GOT3 (cell line): ENCODE data around the gene TRDMT1.

Source experiments
- DNase-seq: peaks from one replicate; lab custom pipeline; 2025; ENCODE audit warnings: mixed read lengths; lab: John Stamatoyannopoulos, UW

The TRDMT1 gene

DNA sequence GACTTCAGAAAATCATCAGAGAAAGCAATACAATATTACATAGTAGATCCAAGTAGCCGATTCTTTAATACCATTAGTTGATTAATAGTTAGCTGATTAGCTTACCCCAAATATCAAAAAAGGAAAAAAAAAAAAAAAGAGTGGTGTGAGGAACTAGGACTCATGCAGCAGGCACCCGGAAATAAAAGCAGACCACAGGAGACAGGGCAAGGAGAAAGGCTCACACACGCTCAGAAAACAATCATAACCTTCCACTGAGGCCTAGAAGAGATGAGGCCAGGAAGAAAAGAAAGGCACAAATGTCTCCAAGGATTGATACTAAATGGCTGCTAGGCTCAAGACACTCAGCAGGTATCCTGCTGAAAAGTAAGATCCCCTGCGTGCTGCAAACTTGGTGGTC, 25.9 kb downstream of the TRDMT1 start:
- DNase-seq, result no peak

DNA sequence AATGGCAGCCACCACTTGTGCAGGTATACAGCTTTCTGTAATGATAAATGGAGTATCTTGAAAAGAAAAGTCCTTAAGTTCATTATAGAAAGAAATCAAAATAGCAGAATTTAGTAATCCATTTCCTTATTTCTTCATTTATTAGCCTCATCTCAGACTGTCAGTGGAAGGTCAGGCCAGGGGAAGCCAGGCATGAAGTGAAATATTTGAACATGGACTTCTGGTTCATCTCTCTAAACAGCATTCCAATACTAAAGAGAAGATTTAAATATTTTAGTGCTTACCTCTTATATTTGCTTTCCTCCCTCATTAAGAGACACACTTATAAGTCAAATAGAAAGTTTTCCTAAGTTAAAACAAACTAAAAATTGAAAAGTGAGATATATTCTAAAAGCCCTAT, 26.8 kb downstream of the TRDMT1 start:
- DNase-seq, result no peak

DNA sequence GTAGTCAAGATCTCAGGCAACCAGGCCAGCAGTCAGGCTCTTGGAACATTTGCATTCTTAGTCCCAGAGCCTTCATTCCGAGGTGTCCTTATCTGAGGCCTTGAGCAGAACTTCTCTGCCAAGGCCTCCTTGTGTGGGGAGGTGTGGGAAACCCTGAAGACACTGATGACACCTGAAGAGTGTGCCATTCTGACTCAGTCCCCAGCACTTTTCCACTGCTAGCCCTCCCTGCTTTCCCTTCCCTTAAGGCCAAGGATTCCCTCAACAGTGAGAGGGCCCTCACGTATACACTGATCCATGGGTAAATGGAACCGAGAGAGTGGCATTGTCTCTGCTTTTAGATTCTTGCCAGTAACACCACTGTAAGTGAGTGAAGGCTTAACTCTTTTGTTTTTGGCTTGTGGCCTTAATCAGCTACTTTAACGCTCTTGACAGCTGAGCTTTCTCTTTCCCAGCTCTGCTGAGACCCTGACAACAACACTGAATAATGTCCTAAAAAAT, 30.3 kb downstream of the TRDMT1 start:
- no peak for DNase-seq

DNA sequence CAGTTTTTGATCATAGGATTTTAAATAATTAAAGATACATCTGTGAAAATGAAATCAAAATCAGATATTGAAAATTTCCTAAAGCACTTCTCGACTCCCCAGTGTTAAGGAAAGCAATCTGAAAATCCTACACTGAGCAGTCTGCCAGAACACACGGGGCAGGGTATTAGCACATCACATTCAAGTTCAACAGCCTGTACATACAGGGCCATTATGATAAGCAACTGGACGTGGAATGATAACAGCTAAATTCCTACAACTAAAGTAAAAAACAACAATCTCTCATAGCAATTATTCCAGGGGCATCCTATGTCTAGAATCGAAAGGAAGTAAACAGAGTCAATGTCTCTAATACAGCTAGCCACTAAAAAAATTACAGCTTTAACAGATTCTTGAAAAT, 31.7 kb downstream of the TRDMT1 start:
- DNase-seq, result no peak

DNA sequence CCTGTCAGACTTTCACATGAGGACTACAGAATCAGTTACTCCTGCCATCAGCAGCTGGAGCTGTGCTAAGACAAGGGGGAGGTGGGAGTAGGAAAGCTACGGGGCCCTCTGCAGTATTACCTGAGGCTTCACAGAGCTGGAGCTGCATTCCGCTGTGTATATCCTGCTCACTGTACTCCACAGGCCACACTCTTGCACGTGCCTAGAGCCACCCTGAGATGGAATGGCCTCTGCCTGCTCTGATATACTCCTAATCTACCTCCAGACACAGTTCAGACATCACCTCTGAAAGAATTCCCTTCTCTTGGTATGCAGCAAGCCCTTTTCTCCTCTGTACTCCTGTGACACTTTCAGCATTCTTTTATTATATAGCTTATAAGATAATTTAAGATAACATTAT, 34.8 kb downstream of the TRDMT1 start:
- no peak for DNase-seq

DNA sequence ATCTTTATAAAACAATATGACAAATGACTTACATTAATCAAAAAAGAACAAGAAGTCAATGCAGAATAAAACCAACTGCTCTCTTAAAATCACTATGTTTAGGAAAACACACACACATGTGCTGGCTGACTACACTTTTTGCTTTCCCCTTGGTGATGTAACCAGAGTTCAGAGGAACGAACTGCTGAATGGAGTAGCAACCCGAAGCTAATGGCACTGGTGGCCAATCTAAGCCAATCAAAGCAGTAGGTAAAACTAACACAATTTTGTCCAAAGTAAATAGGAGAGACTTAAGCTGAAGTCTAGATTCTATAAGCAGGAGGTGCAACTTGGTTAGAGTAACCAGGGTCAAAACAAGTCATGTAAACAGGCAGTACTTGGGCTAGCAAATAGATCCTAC, 38.6 kb downstream of the TRDMT1 start:
- DNase-seq, result no peak

DNA sequence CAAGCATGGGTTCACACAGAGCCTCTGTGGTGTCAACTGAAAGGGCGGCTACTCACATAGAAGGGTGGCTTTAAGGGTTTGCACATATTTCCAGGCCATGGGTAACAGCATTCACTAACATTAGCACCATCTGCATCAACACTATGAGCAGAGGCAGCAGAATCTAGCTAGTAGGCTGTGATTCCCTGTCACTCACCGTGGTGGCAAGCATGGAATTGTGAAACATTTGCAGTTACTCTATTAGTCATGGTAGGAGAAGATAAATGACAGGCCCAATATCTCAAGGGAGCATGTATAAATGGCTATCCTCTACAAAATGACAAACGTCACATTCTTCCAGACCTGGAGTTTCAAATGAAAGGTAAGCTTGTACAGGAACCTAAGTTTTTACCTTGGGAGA, 39.7 kb downstream of the TRDMT1 start:
- DNase-seq, result no peak

DNA sequence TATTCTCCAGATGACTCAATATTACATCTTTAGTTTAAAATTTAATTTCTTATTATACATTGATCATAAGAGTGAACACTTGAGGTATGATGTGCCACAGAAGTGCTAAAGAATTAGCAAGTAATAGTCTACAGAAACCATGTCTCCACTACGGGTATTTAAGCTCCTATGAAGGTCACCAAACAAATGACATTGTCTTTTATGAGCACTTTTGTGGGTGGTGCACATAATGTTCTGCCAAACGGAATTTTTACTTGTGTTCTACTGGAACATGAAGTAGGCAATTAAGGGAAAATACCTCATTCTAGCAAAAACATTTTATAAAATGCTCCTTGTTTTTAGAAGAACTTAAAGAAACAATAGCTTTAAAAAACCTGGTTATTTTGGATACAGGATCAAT, 44.4 kb downstream of the TRDMT1 start:
- DNase-seq, result no peak

DNA sequence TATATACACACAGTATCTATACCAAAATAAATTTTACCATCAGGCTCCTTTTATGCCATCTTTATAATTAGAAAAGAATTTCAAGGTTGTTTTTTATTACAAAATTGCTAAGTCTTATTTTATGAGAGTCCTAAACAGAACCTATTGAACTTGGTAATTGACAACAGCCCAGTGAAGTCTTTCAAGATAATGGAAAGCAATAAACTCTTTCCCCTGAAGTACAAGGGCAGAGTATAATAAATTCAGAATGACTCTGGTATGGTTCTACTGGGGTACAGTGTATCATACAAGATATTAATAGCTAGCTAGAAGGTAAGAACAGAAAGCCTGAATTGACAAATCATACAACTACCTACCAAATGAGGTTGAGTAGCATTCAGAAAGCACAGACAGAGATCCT, 45.6 kb downstream of the TRDMT1 start:
- no peak for DNase-seq

DNA sequence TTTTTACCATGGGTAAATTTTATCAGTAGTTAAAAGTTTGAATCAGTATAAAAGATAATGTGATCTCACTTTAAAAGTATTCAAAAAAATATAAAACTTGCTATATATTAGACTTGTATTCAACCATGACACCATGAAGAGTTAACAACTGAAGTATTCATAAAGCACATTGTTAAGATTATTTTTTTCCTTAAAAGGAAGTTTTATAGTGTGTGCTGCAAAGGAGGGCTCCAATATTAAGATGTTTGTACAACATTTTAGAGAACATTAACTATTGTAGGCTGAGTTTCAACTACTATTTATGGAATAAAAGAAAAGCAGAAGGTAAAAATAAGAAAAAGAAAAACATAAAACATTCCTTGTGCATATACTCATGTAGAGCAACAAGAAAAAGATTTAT, 47.4 kb downstream of the TRDMT1 start:
- no peak for DNase-seq

DNA sequence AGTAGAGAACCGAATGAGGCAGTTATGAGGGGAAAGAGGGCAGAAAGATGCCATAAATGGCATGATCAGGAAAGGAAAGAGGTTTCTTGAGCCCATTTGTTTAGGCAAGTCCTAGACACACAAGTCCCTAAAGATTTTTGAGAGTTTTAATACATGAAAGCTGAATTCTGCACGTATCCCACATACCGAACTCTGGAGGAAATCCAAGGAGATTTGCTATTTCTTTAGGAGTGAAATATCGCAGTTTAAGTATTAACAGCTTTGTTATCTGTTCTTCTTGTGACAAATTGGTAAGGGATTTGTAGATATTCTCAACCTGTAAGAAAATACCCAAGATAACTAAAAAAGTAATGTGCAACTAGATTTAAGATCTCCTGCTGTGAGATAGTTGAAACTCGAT, 48.2 kb downstream of the TRDMT1 start:
- DNase-seq, result no peak

DNA sequence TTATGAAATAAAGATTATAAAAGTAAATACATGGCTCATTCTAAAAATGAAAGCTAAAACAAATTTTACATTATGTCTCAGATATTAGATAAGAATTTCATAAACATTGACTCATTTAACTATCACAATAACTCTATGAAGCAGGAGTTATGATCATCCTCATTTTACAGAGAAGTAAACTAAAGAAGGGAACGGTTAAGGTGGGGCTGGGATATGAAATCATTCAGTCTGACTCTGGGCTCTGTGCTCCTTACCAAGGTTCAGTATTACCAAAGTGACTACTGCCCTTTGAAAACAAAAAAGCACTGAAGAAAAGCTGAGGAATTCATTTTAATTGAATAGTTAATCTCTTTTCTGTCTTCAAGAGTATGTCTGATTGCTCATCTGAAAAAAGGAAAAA, 49.8 kb downstream of the TRDMT1 start:
- no peak for DNase-seq

DNA sequence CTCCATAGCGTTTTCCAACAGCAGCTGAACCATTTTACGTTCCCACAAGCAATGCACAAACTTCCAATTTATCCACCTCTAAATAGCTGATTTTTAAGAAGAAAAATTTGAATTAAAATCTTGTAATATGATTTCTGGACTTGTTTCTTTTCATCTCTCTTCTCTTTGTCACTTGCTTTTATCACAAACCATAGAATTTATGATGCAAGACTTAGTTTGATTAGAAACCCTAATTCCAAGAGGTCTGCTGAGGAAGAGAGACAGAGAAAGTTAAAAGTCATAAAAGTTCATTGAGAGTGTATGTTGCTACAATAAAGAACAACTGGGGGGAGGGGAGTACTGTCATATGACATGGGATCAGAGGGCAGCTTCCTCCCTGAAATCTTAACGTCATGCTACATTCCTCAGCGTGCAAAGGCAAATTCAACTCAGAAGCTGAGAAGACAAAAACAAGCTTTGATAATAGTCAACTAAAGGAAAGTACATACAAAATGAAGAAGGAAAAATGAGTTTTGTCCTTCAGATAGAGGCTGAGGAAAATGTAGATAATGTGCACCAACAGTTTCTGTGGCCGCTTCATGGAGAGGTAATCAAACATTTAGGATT, 53.5 kb downstream of the TRDMT1 start:
- DNase-seq, result no peak

DNA sequence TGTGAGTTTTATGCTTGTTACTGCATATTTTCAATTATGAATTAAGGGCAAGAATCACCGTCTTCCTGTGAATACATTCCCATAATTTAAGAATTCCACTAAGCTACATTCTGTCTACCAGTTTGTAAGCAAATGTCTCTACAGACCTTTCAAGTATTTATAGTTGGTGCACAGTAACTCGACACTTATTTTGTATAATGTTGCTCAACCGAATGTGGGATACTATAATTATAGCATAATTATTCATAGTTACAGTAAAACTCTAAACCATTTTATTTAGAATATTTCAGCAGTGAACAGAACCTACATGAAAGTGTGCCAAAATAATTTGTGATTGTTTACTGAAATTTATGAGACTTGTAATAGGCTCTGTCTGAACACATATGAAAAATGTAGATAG, 54.6 kb downstream of the TRDMT1 start:
- DNase-seq, result no peak

DNA sequence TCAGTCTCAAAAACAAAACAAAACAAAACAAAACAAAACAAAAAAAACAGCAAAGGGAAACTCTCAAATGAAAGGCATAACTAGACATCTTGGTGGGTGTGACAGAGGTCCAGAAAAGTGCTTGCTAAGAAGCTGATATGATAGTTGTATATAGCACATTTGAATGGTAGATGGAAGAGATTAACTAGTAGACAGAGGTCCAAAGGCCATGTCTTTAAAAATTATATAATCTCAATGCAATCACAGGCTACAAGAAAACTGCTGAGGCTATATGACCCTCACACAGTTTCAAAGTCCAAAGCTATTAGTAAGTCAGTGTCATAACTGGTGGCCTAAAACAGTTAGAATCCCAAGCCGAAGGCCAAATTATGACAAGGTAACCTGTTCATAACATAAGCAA, 56.2 kb downstream of the TRDMT1 start:
- DNase-seq, result no peak

DNA sequence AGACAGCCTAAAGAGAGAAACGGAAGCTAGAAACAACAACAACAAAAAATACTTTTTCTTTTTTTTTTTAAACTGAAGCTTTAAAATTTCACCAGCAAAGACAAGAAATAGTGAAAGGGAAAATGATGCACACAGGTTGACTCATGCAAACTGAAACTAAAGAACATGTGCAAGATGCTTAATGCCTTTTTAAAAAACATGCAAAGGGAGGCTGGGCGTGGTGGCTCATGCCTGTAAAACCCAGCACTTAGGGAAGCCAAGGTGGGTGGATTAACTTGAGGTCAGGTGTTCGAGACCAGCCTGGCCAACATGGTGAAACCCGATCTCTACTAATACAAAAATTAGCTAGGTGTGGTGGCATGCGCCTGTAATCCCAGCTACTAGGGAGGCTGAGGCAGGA, 56.7 kb downstream of the TRDMT1 start:
- DNase-seq, result no peak

DNA sequence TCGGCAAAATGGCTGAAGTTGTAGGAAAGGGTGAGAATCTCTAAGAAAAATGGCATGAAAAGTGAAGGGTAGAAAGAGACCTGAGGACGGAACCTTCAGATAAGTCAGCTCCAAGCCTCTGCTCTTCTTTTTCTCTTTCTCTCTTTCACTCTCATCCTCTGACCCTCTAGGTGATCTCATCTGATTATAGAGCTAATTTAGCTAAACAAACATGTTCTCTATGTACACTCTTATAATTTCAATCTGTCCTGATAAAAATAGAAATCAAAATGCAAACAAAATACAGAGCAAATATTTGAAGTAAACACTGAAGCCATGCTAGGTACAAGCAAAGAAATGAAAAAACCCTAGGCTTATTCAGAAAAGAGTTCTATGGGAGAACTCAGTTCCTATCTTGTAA, 57.4 kb downstream of the TRDMT1 start:
- no peak for DNase-seq

DNA sequence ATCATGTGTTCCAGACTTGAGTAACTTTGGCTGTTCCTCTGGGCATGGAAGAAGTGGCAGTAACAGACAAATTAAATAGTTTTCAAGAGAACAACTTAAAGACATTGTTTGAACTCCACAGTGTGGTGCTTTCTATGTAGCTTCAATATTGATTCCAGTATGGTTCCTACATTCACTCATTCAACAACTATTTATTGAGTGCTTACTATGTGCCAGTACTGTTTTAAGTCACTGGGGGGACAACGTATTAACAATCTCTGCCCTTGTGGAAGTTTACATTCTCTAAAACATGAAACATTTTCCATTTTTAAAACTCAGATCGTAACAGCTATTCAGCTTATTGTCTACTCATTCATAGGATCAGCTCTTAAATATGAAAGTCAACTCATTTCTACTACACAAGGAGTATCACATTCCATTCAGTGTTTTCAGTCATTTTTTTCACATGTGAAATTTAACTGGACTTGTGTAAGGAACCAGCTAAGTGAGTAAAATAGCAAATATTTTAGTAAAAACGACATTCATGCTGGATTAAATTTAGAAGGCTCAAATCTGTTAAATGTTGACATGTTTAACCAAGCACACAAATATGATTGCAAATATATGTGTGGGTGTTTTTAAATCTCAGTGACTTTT, 58.3 kb downstream of the TRDMT1 start:
- no peak for DNase-seq

DNA sequence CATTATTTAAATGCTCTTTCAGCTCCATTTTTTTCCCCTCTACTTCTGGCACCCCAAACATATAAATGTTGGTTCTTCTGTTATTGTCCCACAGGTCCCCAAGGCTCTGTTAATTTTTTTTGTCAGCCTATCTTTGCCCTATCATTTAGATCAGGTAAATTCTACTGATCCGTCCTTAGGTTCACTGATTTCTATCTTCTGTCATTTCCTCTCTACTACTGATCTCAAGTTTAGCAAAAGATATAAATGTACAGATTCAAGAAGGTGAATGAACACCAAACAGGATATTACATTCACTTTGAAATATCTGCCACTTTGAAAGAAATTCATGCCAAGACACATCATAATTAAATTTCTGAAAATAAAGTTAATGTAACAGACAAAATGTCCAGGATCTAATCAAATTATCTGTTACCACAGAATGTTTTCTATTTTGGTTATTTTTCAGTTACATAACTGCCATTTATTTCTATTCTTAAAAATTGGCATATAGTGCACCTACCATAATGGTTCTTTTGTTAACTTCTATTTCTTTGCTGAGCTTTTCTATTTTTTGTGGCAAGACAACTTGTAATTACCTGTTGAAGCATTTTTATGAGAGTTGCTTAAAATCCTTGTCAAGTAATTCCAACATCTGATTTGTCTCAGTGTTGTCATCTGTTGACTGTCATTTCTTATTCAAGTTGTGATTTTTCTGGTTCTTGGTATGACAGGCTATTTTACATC, 59.8 kb downstream of the TRDMT1 start:
- no peak for DNase-seq

DNA sequence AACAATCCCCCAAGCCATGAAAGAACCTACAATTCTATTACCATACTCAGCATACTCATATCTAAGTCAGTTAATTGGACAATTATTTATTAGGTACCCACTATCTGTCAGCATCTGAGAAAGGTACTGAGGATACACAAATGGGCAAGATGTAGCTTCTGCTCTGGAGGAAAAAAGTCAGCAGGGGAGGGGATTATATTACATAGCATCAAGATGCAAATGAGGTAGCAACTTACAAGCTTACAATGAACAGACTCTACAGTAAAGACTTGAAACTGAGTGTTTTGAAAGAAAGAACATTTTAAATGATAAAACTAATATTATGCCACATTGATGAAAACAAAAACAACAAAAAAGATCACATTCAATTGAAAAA, 61.1 kb downstream of the TRDMT1 start:
- no peak for DNase-seq

DNA sequence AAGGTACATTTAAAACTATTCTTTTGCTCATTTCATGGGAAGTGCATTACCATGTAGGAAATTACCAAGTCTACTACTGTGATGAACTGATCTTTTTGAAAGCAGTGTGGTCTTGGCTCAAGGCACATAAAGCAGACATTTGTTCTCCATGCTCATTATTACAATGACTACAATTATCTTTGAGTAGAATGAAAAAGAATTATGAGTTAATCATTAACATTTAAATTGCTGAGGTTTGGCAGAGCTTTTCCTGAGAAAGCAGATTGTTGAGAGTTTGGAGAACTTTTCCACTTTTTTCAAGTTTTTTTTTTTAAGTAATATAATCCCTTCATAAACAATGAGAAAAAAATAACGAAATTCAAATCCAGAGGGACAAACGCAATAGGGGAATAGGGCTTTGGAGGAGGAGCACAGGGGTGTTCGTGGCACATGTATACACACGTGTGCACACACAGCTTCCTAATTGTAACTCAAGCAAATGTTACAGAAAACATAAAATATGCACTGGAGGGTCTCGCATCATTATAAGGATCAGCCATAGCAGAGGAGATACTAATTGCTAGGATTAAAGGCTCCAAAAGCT, 62.9 kb downstream of the TRDMT1 start:
- no peak for DNase-seq

DNA sequence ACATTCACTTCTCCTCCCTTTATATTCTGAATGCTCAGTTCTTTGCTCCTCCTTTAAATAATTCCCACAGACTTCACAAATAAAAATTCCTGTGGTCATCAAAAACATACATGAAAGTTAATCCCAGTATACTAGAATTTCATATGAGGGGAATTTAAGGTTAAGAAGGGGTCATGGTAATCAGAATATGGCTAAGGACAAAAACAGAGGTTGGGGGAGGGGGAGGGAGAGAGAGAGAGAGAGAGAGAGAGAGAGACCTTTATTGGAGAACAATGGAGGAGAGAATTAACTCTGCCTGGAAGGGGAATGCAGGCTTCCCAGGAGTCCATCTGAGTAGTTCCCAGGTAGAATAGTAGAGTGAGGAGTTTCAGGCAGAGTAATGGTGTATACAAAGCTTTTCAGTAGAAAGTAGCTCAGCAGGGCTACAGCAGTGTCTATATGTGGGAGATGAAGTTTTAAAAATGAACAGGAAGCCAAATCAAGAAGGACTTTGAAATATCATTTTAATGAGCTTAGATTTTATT, 66.7 kb downstream of the TRDMT1 start:
- DNase-seq, result no peak

DNA sequence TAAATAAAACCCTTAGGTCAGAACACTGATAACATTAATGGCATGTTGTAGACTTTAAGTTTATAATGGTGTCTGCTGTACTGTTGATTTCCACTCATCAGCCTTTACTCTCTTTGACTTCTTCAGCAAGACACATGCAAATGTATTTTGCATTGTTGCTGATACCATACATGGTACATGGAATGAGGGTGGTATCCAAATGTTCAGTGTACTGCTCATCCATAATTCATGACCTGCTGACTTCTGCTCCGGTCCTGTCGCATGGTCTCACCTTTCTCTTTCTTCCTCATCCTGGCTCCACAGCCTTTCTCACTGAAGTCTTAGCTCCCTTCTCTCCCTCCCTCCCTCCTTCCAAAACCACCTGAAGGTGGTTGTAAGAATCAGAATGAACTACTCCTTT, 67.2 kb downstream of the TRDMT1 start:
- no peak for DNase-seq
